Testis (tissue), 2 donors: Measurements from ENCODE around the gene TNFRSF8.

Source experiments
- POLR2A ChIP-seq: fragments of 450-650 bp; IDR thresholded peaks from one replicate; pipeline ENCODE4 v1.6.1; 2017; ENCODE audit warnings: antibody characterized with exemption, mild to moderate bottlenecking, moderate library complexity
- TF ChIP-seq, protein P1 (sequence below), 3 experiments: fragments of 450-650 bp in 2 of 3; fragments of 200-600 bp in 1 of 3; sonication (generic) in 1 of 3; IDR thresholded peaks; one replicate each; pipeline ENCODE4 v1.5.1; 2016 to 2019; ENCODE audit warnings: antibody characterized with exemption in 3 of 3, mild to moderate bottlenecking in 2 of 3, moderate library complexity in 1 of 3

DNA sequence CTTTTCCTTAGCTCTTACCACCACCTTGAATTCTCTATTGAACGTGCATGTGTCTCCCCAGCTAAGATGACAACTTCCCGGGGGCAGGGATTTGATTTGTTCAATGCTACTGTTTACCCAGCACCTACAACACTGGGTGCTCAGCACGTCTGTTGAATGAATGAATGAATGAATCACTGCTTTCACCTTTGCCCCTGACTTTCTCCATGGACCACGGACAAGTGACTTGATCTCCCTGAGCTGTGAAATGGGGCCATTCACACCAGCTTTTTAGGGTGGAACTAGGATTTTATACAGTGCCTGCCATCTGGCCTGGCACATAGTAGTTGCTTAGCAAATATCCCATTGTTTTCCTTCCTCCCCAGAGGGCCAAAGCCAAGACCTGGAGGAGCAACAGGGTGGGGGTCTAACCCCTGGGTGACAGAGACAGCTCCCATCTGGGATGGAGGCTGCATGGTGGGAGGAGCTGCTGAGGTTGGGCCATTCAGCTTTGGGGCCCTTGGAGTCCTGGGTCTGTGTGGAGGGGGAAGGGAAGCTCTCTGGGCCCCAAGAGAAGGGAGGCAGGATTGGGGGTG, 119.4 kb downstream of the TNFRSF8 start:
- TF ChIP-seq, protein P1, sequence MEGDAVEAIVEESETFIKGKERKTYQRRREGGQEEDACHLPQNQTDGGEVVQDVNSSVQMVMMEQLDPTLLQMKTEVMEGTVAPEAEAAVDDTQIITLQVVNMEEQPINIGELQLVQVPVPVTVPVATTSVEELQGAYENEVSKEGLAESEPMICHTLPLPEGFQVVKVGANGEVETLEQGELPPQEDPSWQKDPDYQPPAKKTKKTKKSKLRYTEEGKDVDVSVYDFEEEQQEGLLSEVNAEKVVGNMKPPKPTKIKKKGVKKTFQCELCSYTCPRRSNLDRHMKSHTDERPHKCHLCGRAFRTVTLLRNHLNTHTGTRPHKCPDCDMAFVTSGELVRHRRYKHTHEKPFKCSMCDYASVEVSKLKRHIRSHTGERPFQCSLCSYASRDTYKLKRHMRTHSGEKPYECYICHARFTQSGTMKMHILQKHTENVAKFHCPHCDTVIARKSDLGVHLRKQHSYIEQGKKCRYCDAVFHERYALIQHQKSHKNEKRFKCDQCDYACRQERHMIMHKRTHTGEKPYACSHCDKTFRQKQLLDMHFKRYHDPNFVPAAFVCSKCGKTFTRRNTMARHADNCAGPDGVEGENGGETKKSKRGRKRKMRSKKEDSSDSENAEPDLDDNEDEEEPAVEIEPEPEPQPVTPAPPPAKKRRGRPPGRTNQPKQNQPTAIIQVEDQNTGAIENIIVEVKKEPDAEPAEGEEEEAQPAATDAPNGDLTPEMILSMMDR (IDR thresholded peaks at IDR 0.05): no peak
- TF ChIP-seq POLR2A: no peak
